ENCODE data around the gene THBS3. TPM values are rescaled to one million over a fixed set of nuclear protein-coding genes. Genes with fewer than 3 reads are reported as not detected.

The THBS3 gene
- total and polyA plus RNA-seq, 9 of the 15 experiments (the other 6 are each of a cell fraction or from before 2014, with no cell fraction given): 0.59 to 8.3 (median 3.2) TPM

- TF ChIP-seq ZNF780A (CRISPR knock-in tag; IDR thresholded peaks at IDR 0.05): no peak
- no peak for TF ChIP-seq MEF2D (tag; conservative IDR thresholded peaks at IDR 0.05; ENCODE audit: low read depth)
- no peak for TF ChIP-seq ZBTB8A (IDR thresholded peaks at IDR 0.05; ENCODE audit: partially characterized antibody)
- peak; percentile 51 for TF ChIP-seq SMAD1 (IDR thresholded peaks at IDR 0.05; ENCODE audit: low read depth, low read length, partially characterized antibody)
- no peak for TF ChIP-seq CCNT2 (IDR thresholded peaks at IDR 0.05; ENCODE audit: borderline replicate concordance, extremely low read depth, insufficient read length, low read depth, low read length)
- no peak for TF ChIP-seq PTTG1 (tag; IDR thresholded peaks at IDR 0.05; ENCODE audit: low read depth)
- no peak for TF ChIP-seq GATA2 (CRISPR knock-in tag; IDR thresholded peaks at IDR 0.05)
- TF ChIP-seq SNRNP70 (optimal IDR thresholded peaks at IDR 0.05; ENCODE audit: low read depth, low read length): no peak
- no peak for TF ChIP-seq ZNF699 (CRISPR knock-in tag; IDR thresholded peaks at IDR 0.05; ENCODE audit: insufficient replicate concordance)
- TF ChIP-seq RBBP5 (IDR thresholded peaks at IDR 0.05; ENCODE audit: borderline replicate concordance, insufficient read depth, low read length, poor library complexity, severe bottlenecking): peak; percentile 84
- TF ChIP-seq MYBL2 (IDR thresholded peaks at IDR 0.05; ENCODE audit: low read depth): no peak
- no peak for TF ChIP-seq MYBL2 (CRISPR knock-in tag; IDR thresholded peaks at IDR 0.05; ENCODE audit: borderline replicate concordance)
- TF ChIP-seq CTBP1 (IDR thresholded peaks at IDR 0.05; ENCODE audit: borderline replicate concordance): peak; percentile 90
- TF ChIP-seq BMI1 (IDR thresholded peaks at IDR 0.05; ENCODE audit: low read length): no peak
- TF ChIP-seq KDM1A (IDR thresholded peaks at IDR 0.05): no peak
- no peak for TF ChIP-seq FOXO4 (CRISPR knock-in tag; IDR thresholded peaks at IDR 0.05)
- TF ChIP-seq ETV6 (IDR thresholded peaks at IDR 0.05; ENCODE audit: borderline replicate concordance in 1 of 2, low read depth in 2 of 2, low read length in 1 of 2): no peak
- TF ChIP-seq ETV6 (CRISPR knock-in tag; IDR thresholded peaks at IDR 0.05; ENCODE audit: borderline replicate concordance): no peak
- 0 out of 2 replicates have a peak, but pooled peaks have one; percentile 26 for TF ChIP-seq ZNF165 (CRISPR knock-in tag; IDR thresholded peaks at IDR 0.05; ENCODE audit: borderline replicate concordance)
- TF ChIP-seq GABPB1 (CRISPR knock-in tag; IDR thresholded peaks at IDR 0.05): peak; percentile 65; the same call in 1 of the 2 replicates
- peak; percentile 78 for TF ChIP-seq TBP (optimal IDR thresholded peaks at IDR 0.05; ENCODE audit: low read depth, low read length)
- peak; percentile 88 for TF ChIP-seq TAF1 (IDR thresholded peaks at IDR 0.05; ENCODE audit: control insufficient read depth, extremely low read depth, insufficient read depth, low read length, severe bottlenecking)
- TF ChIP-seq ZNF512 (tag; IDR thresholded peaks at IDR 0.05): no peak
- no peak for TF ChIP-seq NFXL1 (CRISPR knock-in tag; IDR thresholded peaks at IDR 0.05)
- no peak for TF ChIP-seq ARID3B (CRISPR knock-in tag; IDR thresholded peaks at IDR 0.05; ENCODE audit: borderline replicate concordance)
These were observed 34.8 kb downstream of the THBS3 start, which contains the start of gene KRTCAP2 (continued) for GRCh38 chr1:155172732-155173477.
